B cell (primary cell): ENCODE measurements around the gene ORMDL1.

ENCODE experiments used
- CTCF ChIP-seq: fragments of 200-600 bp; IDR thresholded peaks from one replicate; pipeline ENCODE4 v1.8.0; 2022; ENCODE audit warnings: antibody characterized with exemption, mild to moderate bottlenecking
- EZH2 ChIP-seq: IDR thresholded peaks from 2 replicates; pipeline ENCODE4 v1.6.1; 2012; ENCODE audit warnings: borderline replicate concordance, low read depth, mild to moderate bottlenecking, moderate library complexity, low read length; ENCODE audit not compliant: insufficient read depth, poor library complexity, severe bottlenecking

GRCh38 chr2:189824694-189825396, 40.7 kb upstream of the ORMDL1 start:
- TF ChIP-seq CTCF (no peak), EZH2 (no peak)
